Tibial nerve (tissue), 4 donors: Measurements from ENCODE around the gene CTDSP2.

Source experiments
- EP300 ChIP-seq, 2 donors: sonication (generic); formaldehyde crosslinking; IDR thresholded peaks; one replicate each; pipeline ENCODE4 v1.6.1; 2017; ENCODE audit warnings: antibody characterized with exemption in 2 of 2, mild to moderate bottlenecking in 1 of 2
- POLR2A ChIP-seq, 2 donors: fragments of 450-650 bp; IDR thresholded peaks; one replicate each; pipeline ENCODE4 v1.6.1; 2017; ENCODE audit warnings: antibody characterized with exemption in 2 of 2, mild to moderate bottlenecking in 2 of 2, moderate library complexity in 2 of 2
- TF ChIP-seq, protein P1 (sequence below), 5 experiments: fragments of 200-600 bp in 3 of 5; fragments of 450-650 bp in 2 of 5; sonication (generic) in 3 of 5; IDR thresholded peaks; one replicate each; pipeline ENCODE4 v1.5.1; 2016 to 2019; ENCODE audit warnings: antibody characterized with exemption in 5 of 5, mild to moderate bottlenecking in 3 of 5, moderate library complexity in 2 of 5

GRCh38 chr12:57839996-57840395 is 6.5 kb downstream of the CTDSP2 start:
- TF ChIP-seq EP300 (IDR thresholded peaks at IDR 0.05) = no peak
- TF ChIP-seq, protein P1, sequence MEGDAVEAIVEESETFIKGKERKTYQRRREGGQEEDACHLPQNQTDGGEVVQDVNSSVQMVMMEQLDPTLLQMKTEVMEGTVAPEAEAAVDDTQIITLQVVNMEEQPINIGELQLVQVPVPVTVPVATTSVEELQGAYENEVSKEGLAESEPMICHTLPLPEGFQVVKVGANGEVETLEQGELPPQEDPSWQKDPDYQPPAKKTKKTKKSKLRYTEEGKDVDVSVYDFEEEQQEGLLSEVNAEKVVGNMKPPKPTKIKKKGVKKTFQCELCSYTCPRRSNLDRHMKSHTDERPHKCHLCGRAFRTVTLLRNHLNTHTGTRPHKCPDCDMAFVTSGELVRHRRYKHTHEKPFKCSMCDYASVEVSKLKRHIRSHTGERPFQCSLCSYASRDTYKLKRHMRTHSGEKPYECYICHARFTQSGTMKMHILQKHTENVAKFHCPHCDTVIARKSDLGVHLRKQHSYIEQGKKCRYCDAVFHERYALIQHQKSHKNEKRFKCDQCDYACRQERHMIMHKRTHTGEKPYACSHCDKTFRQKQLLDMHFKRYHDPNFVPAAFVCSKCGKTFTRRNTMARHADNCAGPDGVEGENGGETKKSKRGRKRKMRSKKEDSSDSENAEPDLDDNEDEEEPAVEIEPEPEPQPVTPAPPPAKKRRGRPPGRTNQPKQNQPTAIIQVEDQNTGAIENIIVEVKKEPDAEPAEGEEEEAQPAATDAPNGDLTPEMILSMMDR (IDR thresholded peaks at IDR 0.05) = no peak
- no peak for TF ChIP-seq POLR2A (IDR thresholded peaks at IDR 0.05)
